ENCODE measurements around the gene PACS1. TPM values are rescaled to one million over a fixed set of nuclear protein-coding genes. Genes with fewer than 3 reads are reported as not detected.

The PACS1 gene
- total RNA-seq, 4 donors from 2014 or later = 32.0 to 62.7 (median 51.8) TPM

DNA sequence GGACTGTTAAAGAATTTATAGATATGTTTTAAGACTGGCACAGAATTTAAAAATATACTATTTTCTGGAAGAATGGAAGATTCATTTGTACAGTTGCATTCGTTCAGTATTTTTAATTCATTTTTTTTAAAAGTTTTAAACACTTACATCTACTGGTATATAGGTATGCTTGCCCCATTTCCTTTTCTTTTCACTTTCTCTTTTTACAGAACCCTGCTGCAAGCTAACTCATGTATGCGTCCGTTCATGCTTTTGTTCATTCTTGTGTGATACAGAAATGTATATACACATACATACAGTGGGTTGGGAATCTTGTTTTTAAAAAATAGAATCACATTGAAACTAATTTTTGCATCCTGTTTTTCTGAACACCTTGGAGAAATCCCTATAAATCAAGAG, 31.0 kb downstream of the PACS1 start:
- Histone ChIP-seq H3K4me3 (no peak overlapping the region), H3K4me1 (peaks cover 0 to 11% (median 5%) of the 10 kb centered on the region in 4 donors), H3K27ac (no peak overlapping the region), H3K27me3 (no peaks in the 10 kb centered on the region), H3K9me3 (no peaks in the 10 kb centered on the region), H3K36me3 (no peaks in the 10 kb centered on the region)
- 76 to 79% methylated on average over 3 of the region's 3 CpGs for WGBS, 2 donors
- DNase-seq (ENCODE audit: low spot score in 2 of 2) = no peak
- TF ChIP-seq POLR2A (IDR thresholded peaks at IDR 0.05) (no peak), EP300 (IDR thresholded peaks at IDR 0.05) (no peak)
- TF ChIP-seq, protein P1, sequence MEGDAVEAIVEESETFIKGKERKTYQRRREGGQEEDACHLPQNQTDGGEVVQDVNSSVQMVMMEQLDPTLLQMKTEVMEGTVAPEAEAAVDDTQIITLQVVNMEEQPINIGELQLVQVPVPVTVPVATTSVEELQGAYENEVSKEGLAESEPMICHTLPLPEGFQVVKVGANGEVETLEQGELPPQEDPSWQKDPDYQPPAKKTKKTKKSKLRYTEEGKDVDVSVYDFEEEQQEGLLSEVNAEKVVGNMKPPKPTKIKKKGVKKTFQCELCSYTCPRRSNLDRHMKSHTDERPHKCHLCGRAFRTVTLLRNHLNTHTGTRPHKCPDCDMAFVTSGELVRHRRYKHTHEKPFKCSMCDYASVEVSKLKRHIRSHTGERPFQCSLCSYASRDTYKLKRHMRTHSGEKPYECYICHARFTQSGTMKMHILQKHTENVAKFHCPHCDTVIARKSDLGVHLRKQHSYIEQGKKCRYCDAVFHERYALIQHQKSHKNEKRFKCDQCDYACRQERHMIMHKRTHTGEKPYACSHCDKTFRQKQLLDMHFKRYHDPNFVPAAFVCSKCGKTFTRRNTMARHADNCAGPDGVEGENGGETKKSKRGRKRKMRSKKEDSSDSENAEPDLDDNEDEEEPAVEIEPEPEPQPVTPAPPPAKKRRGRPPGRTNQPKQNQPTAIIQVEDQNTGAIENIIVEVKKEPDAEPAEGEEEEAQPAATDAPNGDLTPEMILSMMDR (IDR thresholded peaks at IDR 0.05) = no peak

DNA sequence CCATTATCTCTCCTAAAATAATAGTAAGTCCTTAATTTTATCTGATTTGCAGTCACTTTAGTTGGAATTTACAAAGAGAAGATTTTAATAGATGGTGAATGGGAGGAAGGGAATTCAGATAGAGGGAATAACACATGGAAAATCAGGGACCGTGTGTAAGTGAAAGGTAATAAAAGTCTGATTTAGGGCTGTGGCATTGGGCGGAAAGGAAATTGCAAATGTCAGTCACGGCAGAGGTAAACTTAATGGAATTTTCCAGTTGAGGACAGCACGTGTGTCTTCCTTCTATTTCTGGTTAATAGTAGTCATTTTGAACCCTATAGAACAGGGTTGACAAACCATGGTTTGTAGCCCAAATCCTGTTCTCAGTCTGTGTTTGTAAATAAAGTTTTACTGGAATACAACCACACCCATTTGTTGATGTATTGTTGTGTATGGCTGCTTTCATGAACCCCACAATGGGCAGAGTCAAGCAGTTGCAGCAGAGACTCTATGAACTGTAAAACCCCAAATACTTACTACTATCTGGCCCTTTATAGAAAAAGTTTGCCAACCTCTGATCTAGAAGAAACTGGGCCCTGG, 34.1 kb downstream of the PACS1 start:
- 67 to 68% methylated on average over 4 of the region's 4 CpGs for WGBS, 2 donors
- no peak overlapping the region for H3K27ac ChIP-seq
- no peaks in the 10 kb centered on the region for H3K27me3 ChIP-seq
- TF ChIP-seq EP300 (IDR thresholded peaks at IDR 0.05) (no peak), POLR2A (IDR thresholded peaks at IDR 0.05) (no peak)
- TF ChIP-seq, protein P1 (IDR thresholded peaks at IDR 0.05) = no peak
- peaks cover 0 to 14% (median 5%) of the 10 kb centered on the region in 4 donors for H3K4me1 ChIP-seq
- no peak for DNase-seq (ENCODE audit: low spot score in 2 of 2)
- no peaks in the 10 kb centered on the region for H3K36me3 ChIP-seq
- no peak overlapping the region for H3K4me3 ChIP-seq
- H3K9me3 ChIP-seq = no peaks in the 10 kb centered on the region

DNA sequence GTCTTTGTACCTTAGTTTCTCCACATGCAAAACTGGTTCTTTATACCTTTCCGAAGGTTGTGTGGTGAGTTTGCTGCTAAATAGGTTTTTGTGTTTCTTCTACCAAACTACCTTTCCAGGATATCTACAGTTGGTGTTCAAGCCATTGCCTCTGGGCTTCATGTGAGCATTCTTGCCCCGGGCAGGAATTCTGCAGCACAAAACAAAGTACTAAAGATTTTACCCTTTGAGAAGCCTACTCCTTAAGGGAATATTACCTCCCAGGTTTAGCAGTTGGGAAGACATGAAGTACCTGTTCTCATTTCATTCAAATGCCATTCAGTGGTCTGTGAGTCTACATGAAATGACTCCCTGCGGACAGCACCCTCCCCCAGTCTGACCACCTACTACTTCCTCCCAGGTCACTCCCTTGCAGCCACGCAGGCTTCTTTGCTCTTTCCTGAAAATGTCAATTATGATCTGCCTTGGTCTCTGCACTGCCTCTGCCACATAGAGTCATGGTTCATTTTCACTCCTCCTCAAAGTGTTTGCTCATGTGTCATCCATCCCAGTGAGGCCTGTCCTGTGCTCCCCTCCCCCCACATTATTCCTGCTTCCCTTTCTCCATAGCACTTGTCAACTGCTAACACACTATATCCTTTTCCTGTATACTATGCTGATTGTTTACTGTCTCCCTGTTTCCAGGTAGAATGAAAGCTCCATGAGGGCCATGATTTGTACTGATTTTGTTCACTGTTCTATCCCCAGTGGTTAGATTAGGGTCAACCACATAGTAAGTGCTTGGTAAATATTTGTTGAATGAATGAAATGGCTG, 36.9 kb downstream of the PACS1 start:
- TF ChIP-seq, protein P1 (IDR thresholded peaks at IDR 0.05) = no peak
- TF ChIP-seq POLR2A (IDR thresholded peaks at IDR 0.05) = no peak
- TF ChIP-seq EP300 (IDR thresholded peaks at IDR 0.05) = no peak
- peaks cover 0 to 15% (median 6%) of the 10 kb centered on the region in 4 donors for H3K4me1 ChIP-seq
- no peaks in the 10 kb centered on the region for H3K9me3 ChIP-seq
- WGBS, 2 donors = 73 to 76% methylated on average over 4 of the region's 4 CpGs
- H3K27me3 ChIP-seq = no peaks in the 10 kb centered on the region
- no peak overlapping the region for H3K27ac ChIP-seq
- DNase-seq (ENCODE audit: low spot score in 2 of 2) = no peak
- H3K4me3 ChIP-seq = no peak overlapping the region
- H3K36me3 ChIP-seq = no peaks in the 10 kb centered on the region

DNA sequence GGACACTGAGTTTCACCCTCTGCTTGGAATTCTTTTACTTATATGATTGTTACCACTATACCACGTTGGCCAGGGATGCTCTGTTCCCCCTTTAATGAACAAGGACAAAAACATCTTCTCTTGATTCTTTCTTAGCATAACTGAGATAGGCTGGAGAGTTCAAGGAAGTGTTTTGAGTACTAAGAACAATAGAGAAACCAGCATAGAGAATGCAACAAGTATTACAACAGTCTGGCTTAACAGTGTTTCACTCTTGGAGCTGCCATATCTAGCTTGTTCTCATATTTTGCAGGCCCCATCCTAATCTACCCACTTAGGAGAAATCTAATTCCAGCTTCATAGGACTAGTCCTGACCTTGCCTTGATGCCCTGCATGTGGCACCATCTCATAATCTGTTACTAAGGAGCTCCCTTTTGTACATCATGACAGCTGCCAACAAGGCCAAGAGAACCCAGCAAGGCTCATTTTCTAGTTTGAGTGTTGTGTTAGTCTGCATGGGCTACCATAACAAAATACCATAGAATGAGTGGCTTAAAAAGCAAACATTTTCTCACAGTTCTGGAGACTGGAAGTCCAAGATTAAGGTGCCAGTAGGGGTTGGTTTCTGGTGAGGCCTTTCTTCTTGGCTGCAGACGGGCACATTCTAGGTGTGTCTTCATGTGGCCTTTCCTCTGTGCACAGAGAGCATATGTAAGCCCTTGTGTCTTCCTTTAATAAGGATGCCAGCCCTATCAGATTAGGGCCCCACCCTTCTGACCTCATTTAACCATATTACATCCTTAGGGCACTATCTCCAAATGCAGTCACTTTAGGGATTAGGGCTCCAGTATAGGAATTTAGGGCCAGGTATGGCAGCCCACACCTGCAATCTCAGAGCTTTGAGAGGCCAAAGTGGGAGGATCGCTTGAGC, 37.8 kb downstream of the PACS1 start:
- H3K4me1 ChIP-seq = peaks cover 0 to 23% (median 14%) of the 10 kb centered on the region in 4 donors
- TF ChIP-seq, protein P1 (IDR thresholded peaks at IDR 0.05) = no peak
- TF ChIP-seq EP300 (IDR thresholded peaks at IDR 0.05) = no peak
- no peak for TF ChIP-seq POLR2A (IDR thresholded peaks at IDR 0.05)
- no peaks in the 10 kb centered on the region for H3K9me3 ChIP-seq
- H3K27ac ChIP-seq = no peak overlapping the region
- WGBS, 2 donors = 91 to 93% methylated on average over 3 of the region's 3 CpGs
- no peaks in the 10 kb centered on the region for H3K27me3 ChIP-seq
- no peaks in the 10 kb centered on the region for H3K36me3 ChIP-seq
- DNase-seq (ENCODE audit: low spot score in 2 of 2) = no peak
- H3K4me3 ChIP-seq = no peak overlapping the region
